ENCODE results near the gene TANC2.
A peak's percentile ranks its signal among the peaks of the same experiment; 100 is the strongest.
"Not testable (repeated sequence)": the region's sequence is repeated elsewhere in the genome, so short reads cannot be mapped to it uniquely, and the experiment has no call there.

Gene TANC2

DNA sequence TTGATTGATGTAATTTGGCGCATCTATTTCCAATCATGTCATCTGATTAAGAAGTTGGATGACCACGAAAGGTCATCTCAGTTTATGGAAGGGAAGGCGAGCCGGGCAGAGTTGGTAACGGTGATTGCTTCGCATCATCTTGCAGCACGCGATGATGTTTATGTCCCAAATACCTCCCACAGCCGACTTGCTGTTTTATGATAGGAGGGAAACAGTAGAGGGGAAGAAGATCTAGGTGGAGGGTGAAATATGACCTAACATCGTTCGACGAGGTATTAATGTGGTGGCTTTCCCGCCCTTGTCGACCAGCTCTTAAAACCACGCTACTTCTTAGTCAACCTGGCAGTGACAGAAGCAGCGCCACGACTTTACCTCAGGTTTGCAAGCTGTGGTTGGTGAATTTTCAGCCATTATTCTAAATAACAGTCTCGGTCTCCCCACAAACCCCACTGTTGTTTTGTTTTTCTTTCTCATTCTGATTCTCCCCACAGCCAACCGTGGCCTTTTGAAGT lies 805 bp upstream of the TANC2 start:
- peak; percentile 46 for DNase-seq

DNA sequence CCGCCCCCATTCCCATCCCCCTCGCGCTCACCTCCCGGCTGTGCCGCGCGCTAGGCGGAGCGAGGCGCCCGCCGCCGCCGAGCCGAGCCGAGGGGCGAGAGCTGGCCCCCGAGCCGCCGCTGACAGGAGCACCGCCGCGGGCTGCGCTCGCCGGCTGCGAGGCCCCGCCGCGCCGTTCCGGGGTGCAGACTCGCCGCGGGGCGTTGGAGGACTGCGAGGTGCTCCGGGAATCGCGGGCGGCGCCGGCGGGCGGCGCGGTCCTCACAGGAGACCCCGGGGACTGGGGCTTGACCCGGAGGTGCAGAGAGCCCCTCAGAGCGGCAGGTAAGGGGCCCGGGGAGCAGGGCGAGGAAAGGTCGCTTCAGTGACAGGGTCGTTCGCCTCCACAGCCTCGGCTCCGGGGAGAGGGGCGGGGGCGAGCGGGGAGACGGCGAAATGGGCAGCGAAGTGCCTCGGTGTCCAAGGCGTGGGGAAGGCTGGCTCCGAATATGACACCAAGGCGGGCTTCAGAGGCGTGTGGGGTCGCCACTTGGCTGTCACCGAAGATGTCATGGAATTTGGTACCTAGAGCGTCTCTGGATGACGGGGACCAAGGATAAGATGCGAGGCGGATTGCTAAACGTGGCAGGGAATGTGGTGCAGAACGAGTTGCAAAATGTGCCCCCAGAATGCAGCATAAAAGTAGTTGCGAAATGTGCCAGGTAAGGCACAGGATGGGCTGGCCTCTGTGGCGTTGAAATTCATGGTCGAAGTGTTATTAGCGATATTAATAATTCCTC lies 580 bp downstream of the TANC2 start:
- no peak for DNase-seq

- DNase-seq: no peak
Observed at GRCh38 chr17:62967205-62967529, 1.1 kb downstream of the TANC2 start.

GRCh38 chr17:62968445-62968923 lies 2.4 kb downstream of the TANC2 start:
- peak; percentile 59 for DNase-seq

DNA sequence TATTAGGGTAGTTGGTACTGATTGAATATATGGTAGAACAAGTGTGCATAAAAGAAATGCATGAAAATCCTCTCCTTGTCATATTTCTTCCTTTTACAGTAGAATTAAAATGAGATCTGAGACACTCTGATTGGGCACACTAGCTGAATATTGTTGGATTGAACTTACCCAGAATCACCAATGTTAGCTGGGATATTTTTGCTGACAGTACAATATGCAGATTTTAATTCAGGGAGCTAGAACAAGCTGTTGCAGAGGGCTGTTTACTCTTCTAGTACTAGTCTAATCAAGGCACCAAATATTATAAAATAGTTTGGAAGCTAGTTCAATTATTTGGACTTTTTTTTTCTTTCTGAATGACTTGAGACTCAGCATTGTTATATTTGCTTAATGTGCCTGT lies 4.6 kb downstream of the TANC2 start:
- DNase-seq: no peak

DNA sequence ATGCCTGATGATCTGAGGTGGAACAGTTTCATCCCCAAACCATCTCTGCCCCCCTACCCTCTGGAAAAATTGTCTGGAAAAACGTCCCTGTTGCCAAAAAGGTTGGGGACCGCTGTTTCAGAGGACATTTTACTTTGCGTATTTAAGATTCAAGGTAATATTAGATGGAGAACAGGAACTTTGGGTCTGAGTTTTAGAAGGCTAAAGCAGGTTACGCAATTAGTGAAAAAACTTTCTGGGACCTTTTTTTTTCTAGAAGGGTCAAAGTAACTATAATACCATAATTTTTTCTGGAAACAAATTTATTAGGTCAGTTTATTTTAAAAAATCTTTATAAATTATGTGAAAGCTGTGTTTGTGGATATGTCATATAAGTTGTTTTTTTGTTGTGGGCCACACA lies 5.8 kb downstream of the TANC2 start:
- no peak for DNase-seq

GRCh38 chr17:62974788-62975187 lies 8.8 kb downstream of the TANC2 start:
- DNase-seq: no peak

DNA sequence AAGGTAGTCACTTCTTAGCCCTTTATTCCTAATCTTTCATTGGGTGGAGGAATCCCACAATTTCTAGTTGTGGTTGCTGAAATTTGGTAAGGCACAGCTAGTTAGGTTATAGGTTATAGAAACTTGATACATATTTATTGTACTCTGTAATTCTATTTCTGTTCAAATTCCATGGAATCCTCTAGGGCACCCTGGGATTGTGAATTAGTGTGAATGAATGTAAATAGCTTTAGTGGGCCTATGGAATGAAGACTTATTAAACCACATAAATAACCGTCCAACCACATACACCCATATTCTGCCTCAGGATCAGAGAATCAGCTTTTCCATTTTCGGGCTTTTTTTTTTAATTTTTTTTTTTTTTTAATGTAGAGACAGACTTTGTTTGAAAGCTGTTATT lies 9.2 kb downstream of the TANC2 start:
- no peak for DNase-seq

GRCh38 chr17:62976643-62977231 lies 10.7 kb downstream of the TANC2 start:
- not testable (repeated sequence) for DNase-seq

- DNase-seq: no peak
Observed at GRCh38 chr17:62980842-62981241, 14.8 kb downstream of the TANC2 start.

GRCh38 chr17:62981933-62982332 lies 15.9 kb downstream of the TANC2 start:
- DNase-seq: no peak

DNA sequence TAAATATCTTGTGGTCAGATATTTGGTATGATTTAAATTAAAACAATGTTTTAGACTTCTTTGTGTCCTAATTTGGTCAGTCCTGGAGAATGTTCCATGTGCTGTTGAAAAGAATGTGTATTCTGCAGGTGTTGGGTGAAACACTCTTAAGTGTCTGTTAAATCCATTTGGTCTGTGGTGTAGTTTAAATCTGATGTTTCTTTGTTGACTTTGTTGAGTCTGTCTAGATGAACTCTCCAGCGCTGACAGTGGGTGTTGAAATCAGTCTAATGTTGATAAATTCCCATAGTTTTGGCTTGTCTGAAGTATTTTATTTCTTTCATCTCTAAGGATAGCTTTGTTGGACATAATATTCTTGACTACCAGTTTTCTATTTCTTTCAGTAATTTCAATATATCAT lies 18.8 kb downstream of the TANC2 start:
- DNase-seq: no peak

- DNase-seq: no peak
Observed at GRCh38 chr17:62986549-62986948, 20.5 kb downstream of the TANC2 start.

DNA sequence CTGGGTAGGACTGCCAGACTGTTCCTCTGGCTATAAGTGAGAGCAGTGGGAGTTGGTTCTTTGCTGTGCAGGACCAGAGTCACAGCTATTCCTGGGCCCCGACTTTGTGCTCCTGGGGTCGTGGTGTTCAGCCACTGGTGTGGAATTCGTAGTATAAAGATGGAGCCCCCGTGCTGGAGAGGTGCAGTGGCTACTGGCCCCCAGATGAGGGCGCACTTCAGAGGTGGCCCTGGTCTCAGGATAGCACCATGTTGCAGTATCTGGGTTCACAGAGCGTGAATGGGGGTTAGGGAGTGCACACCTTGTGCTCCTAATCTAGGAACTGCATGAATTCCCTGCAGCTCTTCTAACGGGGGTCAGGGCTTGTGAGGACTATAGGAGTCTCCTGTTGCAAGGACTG lies 21.1 kb downstream of the TANC2 start:
- no peak for DNase-seq

DNA sequence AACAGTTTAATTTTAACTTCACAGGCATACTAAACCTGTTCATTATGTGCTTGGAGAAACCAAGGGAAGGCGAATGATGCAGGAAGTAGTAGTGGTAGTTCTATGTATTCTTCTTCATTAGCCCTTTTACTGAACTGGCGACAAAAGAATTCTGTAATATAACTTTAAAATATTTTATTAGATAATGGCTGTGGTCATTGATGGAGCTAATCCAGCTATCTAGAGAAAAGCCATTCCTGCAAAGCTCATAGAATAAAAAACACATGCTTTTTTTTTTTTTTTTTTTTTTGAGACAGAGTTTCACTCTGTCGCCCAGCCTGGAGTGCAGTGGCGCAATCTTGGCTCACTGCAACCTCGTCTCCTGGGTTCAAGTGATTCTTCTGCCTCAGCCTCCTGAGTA lies 23.5 kb downstream of the TANC2 start:
- no peak for DNase-seq

- DNase-seq: no peak
Observed at GRCh38 chr17:62994931-62995330, 28.9 kb downstream of the TANC2 start.

DNA sequence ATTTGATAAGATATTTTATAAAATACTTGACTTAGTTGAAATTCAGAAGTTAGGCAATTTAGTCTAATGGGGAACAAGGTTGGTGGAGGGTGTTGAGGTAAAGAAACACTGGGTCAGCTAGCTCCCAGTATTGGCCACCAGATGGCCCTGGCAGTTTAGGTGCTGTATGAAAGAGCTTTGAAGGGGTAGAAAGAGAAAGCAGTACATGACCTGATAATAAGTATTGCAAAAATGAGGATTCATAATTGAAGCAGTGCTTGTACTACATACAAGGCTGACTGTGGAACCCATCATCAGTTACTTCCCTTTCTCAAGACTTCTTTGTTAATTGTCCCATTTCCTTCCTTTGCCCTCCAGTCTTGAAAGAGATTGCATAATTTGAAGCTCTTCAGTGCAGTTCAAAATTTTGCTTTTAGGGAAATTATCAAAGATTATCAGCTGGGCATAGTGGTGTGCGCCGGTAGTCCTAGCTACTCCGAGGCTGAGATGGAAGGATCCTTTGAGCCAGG lies 29.4 kb downstream of the TANC2 start:
- DNase-seq: peak; percentile 10

- DNase-seq: no peak
Observed at GRCh38 chr17:62996221-62996620, 30.2 kb downstream of the TANC2 start.

GRCh38 chr17:62998166-62998565 lies 32.1 kb downstream of the TANC2 start:
- no peak for DNase-seq

DNA sequence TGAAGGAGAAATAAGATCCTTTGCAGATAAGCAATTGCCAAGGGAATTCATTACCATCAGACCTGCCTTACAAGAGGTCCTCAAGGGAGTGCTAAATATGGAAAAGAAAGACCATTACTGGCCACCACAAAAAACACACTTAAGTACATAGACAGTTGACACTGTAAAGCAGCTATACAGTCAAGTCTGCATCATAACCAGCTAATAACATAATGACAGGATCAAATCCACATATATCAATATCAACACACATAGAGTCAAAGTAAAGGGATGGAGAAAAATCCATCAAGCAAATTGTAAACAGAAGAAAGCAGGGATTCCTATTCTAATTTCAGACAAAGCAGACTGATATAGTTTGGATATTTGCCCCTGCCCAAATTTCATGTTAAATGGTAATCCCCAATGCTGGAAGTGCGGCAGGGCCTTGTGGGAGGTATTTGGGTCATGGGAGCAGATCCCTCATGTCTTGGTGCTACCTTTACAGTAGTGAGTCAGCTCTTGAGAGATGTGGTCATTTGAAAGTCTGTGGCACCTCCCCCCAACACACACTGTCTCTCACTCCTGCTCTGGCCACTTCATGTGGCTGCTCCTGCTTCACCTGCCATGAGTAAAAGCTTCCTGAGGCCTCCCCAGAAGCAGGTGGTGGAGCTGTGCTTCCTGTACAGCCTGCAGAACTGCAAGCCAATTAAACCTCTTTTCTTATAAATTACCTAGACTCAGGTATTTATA lies 32.8 kb downstream of the TANC2 start:
- no peak for DNase-seq

DNA sequence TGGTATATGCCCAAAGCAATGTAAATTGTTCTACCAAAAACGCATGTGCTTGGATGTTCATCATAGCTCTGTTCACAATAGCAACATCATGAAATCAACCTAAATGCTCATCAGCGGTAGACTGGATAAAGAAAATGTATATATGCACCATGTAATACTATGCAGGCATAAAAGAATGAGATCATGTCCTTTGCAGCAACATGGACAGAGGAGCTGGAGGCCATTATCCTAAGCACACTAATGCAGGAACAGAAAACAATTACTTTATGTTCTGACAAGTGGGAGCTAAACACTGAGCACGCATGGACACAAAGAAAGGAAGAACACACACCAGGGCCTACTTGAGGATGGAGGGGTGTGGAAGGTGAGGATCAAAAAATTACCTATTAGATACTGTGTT lies 33.7 kb downstream of the TANC2 start:
- no peak for DNase-seq

- DNase-seq: no peak
Observed at GRCh38 chr17:63001689-63002394, 35.8 kb downstream of the TANC2 start.

- DNase-seq: no peak
Observed at GRCh38 chr17:63002625-63003024, 36.6 kb downstream of the TANC2 start.

Measured in CD4-positive, alpha-beta T cell treated with Interleukin-6 for 4 hours (primary cell).